Fibroblast of peridontal ligament (primary cell): ENCODE results near the gene PA2G4.
"Not testable (repeated sequence)": the region's sequence is repeated elsewhere in the genome, so short reads cannot be mapped to it uniquely, and the experiment has no call there.

Experiments
- DNase-seq: peaks from one replicate; pipeline ENCODE4 v3.0.0-alpha.2; 2010; ENCODE audit errors: extremely low read depth

PA2G4 gene

GRCh38 chr12:56099787-56100186 lies 4.6 kb upstream of the PA2G4 start:
- no peak for DNase-seq

GRCh38 chr12:56101045-56101444 lies 3.3 kb upstream of the PA2G4 start:
- no peak for DNase-seq

GRCh38 chr12:56102683-56103065 lies 1.7 kb upstream of the PA2G4 start:
- no peak for DNase-seq

- DNase-seq = no peak
Observed at GRCh38 chr12:56103066-56103711, 1.2 kb upstream of the PA2G4 start.

- DNase-seq = no peak
Observed at GRCh38 chr12:56103823-56104108, 593 bp upstream of the PA2G4 start.

- DNase-seq = peak; percentile 10
Observed at GRCh38 chr12:56104815-56105608, 653 bp downstream of the PA2G4 start.

- no peak for DNase-seq
Observed at GRCh38 chr12:56105609-56105902, 1.2 kb downstream of the PA2G4 start.

GRCh38 chr12:56107242-56107641 lies 2.9 kb downstream of the PA2G4 start:
- no peak for DNase-seq

GRCh38 chr12:56110571-56110970 lies 6.2 kb downstream of the PA2G4 start:
- no peak for DNase-seq

GRCh38 chr12:56114084-56114483 lies 9.7 kb downstream of the PA2G4 start:
- no peak for DNase-seq

- DNase-seq = peak; percentile 29
Observed at GRCh38 chr12:56115329-56115728, 11.0 kb downstream of the PA2G4 start.

GRCh38 chr12:56116267-56117081 lies 12.1 kb downstream of the PA2G4 start, which contains the start of gene RPL41:
Gene RPL41 (plus strand): TSS chr12:56116633.
- DNase-seq = peak; percentile 95

- not testable (repeated sequence) for DNase-seq
Observed at GRCh38 chr12:56117082-56117706, 12.8 kb downstream of the PA2G4 start.

- peak; percentile 99 for DNase-seq
Observed at GRCh38 chr12:56117778-56118687, 13.7 kb downstream of the PA2G4 start, which contains the start of gene ZC3H10. Gene ZC3H10 (plus strand): TSS chr12:56118266. CDS start chr12:56120563, 2,297 bp downstream.

- no peak for DNase-seq
Observed at GRCh38 chr12:56118688-56119357, 14.5 kb downstream of the PA2G4 start.

GRCh38 chr12:56119361-56119796 lies 15.0 kb downstream of the PA2G4 start:
- peak; percentile 94 for DNase-seq

GRCh38 chr12:56120158-56120846 lies 15.9 kb downstream of the PA2G4 start:
- DNase-seq = no peak

GRCh38 chr12:56121204-56121870 lies 17.0 kb downstream of the PA2G4 start:
- DNase-seq = no peak

GRCh38 chr12:56122637-56123036 lies 18.3 kb downstream of the PA2G4 start:
- no peak for DNase-seq
